Measurements from ENCODE around the gene SULF2.

Gene SULF2

DNA sequence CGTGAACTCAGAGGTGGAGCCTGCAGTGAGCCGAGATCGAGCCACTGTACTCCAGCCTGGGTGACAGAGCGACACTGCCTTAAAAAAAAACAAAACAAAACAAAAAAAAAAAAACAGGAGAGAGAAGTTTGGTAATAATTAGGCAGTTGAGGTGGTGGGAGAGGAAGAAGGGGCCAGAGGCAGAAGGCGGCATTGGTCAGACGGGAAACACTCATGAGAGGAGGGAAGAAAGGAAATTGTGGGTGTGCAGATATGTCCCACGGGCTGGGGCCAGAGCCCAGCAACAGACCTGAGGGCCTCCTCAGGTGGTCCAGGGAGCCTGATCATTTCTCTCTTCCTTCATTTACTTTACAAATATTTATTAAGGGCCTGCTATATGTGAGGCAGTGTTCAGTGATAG, 20.0 kb downstream of the SULF2 start:
- in situ Hi-C loops (cut with HindIII; ENCODE audit: low sequenced_read_pairs): no loop called here

GRCh38 chr20:47764154-47764733, 21.0 kb downstream of the SULF2 start:
- in situ Hi-C loops (cut with HindIII; ENCODE audit: low sequenced_read_pairs): no loop called here

DNA sequence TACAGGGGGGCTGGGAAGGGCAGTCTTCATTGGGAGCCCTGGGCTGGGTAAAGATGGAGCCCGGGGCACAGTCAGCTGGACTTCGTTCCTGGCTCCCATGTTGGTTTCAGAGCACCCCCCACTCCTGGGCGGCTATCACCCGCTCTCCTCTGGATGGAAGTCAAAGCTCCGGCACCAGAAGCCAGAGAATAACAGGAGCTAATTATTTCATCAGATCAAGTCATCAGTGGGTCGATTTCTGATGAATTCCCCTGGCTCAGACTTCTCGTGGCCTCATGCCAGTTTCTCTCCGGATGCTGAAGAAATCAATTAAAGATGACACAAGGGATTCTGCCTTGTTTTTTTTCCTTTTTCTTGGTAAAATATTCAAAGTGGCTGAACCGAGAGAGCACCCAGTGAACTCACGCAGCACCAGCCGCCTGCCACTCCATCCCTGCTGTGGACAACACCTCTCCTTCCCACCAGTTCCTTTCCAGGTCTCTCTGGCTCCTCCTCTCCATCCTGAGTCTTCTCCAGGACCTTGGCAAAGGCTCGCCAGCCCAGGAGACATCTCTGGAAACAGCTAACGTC, 22.5 kb downstream of the SULF2 start:
- in situ Hi-C loops (cut with HindIII; ENCODE audit: low sequenced_read_pairs): no loop called here

GRCh38 chr20:47761482-47762047, 23.7 kb downstream of the SULF2 start:
- in situ Hi-C loops (cut with HindIII; ENCODE audit: low sequenced_read_pairs): no loop called here

DNA sequence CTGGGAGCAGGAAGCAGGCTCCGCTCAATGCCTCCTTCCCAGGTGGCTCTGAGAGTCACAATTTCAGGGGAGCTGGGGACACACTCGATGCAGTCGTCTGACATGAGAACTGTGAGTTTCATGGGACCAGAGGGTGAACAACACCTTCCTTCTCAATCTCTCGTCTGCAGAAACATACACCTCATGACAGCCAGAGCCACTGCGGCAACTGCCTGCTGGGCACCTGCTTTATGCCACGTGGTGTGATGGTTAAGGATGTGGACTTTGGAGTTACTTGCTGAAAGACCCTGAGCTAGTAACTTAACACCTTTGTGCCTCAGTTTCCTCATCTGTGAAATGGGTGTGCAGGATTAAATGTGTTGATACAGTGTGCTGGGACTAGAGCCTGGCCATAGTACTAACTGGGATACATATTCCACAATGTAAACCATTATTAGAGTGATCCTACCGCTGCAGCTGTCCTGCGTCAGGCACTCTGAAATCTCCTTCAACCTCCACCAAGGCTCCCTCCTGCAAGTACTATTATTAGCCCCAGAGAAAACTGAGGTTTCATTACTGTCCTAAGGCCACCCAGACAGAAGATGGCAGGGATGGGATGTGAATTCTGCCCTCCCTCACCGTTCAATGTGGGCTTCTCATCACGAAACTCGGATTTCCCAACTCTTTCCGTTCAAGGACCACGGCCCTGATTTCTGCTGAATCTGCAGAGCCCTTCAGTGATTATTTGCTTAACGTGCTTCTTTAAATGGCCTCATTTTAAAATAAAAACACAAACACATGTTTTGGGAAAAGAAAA, 24.4 kb downstream of the SULF2 start:
- in situ Hi-C loops (cut with HindIII; ENCODE audit: low sequenced_read_pairs): no loop called here

DNA sequence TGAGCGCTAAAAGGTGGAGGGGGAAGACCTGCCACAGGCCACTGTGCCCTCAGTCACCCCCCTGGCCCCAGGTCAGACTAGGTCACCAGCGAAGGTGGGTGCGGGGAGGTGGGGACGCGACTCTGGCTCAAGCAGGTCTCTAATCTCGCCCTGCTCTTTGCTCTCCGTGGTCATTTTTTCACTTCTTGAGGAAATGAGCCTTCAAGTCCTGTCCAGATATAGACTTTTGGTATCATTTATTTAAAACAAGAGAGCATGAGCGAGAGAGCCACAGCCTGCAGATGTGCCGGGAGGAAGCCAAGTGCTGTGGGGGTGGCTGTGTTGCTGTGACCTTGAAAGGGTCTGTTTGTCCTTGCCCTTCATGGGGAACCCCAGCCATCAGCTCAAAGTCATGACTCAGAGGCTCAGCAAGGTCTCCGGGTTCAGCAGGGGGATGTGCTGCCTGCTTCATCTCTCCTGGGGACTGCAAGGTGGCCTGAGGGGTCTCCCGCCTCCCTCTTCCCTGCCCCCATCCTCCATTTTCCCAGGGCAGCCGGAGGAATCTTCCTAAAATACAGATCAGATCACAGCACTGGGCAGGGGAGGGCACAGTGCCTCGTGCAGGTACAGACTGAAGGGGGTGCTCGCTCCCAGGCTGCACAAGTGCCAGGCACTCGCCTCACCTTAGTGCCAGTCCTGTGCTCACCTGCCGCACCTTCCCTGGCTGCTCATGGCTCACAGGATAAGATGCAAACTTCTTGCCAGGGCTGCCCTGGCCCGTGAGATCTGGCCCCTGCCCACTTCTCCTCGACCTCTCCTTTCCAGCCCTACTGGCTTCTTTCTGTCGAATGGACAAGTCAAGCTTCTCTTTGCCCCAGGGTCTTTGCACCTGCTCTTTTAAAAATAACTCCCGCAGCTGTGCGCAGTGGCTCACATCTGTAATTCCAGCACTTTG, 26.5 kb downstream of the SULF2 start:
- in situ Hi-C loops (cut with HindIII; ENCODE audit: low sequenced_read_pairs): loop anchor here (10.0 kb wide), 1 partner anchor 54 kb away; no protein-coding TSS in a partner anchor

DNA sequence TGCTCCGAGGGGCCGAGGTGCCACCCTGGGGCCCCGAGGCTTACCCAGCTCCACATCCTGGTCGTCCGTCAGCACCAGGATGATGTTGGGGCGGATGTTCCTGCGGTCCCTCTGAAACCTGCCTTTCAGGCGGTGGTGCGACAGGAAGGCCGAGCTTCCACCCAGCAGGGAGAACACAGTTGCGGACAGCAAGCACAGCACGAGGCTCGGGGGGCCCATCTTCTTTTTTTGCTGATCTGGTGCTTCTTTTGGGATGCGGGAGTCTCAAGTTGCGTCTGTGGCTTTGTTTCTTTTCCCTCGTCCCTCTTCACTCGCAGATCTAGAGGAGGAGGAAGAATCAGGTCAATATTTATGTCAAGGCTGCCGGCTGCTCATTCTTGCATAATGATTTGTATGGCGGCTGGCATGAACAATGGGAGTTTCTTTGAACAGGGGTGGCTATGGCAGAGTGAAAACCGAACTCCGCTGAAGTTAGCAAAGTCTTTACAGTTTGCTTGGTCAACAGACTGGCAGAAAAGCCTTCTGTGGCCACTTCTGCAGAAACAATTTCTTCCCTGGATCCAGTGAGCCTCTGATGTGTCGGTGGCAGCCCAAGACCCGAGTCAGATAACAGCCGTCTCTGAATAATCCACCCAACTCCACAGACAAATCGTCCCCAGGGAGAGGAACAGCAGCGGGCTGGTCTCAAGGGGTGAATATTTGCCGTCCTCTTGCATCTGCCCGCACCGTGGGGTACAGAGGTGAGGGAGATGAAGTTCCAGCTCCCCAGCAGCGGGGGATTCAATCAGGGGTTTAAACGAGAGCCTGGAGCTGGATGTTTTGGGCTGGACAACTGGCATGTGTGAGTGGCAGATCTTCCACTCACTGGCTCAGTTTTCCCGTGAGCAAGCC, 27.9 kb downstream of the SULF2 start:
- in situ Hi-C loops (cut with HindIII; ENCODE audit: low sequenced_read_pairs): loop anchor here (10.0 kb wide), 1 partner anchor 53 kb away; no protein-coding TSS in a partner anchor

DNA sequence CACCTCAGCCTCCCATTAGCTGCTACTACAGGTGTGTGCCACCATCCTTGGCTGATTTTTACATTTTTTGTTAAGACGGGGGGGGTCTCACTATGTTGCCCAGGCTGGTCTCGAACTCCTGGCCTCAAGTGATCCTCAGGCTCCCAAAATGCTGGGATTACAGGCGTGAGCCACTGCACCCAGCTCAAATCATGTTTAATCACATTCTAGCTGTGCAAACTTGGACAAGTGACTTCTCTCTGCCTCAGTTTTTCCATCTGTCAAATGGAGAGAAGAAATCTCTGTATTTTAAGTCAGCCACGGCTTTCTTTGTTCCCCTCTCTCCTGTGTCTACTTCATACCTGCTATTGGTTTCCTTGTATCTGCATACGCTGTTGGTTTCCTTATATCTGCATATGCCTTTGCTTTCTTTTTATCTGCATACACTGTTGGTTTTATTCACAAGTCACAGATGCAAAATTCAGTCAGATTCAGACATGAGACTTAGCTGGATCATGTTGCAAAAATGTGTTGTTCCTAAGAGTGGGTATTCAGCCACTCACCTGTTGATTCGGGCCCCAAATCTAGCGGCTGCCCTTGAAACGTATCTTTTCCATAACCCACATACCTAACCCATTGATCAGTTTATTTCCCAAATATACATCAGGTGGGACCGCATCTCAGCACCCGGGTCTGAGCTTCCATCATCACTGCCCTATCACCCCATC, 30.2 kb downstream of the SULF2 start:
- in situ Hi-C loops (cut with HindIII; ENCODE audit: low sequenced_read_pairs): loop anchor here (10.0 kb wide), 1 partner anchor 50 kb away; no protein-coding TSS in a partner anchor

- in situ Hi-C loops (cut with HindIII; ENCODE audit: low sequenced_read_pairs): loop anchor here (10.0 kb wide), 1 partner anchor 50 kb away; no protein-coding TSS in a partner anchor
Observed at GRCh38 chr20:47754388-47754715, 30.9 kb downstream of the SULF2 start.

GRCh38 chr20:47753576-47754387, 31.5 kb downstream of the SULF2 start:
- in situ Hi-C loops (cut with HindIII; ENCODE audit: low sequenced_read_pairs): loop anchor here (10.0 kb wide), 1 partner anchor 49 kb away; no protein-coding TSS in a partner anchor

DNA sequence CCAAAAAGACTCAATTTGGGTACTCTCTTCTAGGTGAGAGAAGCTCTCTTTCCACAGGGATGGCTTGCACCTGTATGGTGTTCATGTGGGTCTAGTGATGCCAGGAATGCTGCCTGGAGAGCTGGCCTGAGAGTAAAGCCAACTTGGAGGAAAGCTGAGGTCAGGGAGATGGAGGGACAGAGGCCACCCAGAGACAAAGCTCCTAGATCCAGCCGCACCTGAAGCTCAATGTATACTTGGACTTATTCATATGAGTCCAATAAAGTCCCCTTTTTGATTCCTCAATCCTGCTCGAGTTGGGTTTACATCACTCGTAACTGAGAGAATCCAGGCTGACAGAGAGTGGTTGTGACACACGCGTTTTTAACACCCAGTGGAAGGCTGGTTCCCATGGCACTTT, 33.8 kb downstream of the SULF2 start:
- in situ Hi-C loops (cut with HindIII; ENCODE audit: low sequenced_read_pairs): loop anchor here (10.0 kb wide), 1 partner anchor 47 kb away; no protein-coding TSS in a partner anchor

DNA sequence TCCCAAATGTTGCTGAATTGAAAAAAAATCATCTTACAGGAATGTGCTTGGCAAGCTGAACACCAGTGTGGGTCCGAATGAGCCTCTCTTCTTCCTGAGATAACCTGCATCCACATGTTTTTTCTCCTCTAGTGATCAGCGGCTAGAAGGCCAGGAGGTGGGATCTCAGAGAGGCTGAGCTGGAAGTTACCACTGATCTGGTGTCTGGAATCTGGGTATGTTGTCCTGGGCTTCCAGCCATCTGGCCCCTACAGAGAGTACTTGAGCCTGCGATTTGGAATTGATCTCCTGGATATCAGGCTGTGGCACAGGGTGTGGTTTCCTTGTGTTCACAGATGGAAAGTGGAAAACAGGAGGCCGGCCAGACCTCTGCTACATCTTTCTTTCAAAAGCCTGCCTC, 35.9 kb downstream of the SULF2 start:
- in situ Hi-C loops (cut with HindIII; ENCODE audit: low sequenced_read_pairs): no loop called here

DNA sequence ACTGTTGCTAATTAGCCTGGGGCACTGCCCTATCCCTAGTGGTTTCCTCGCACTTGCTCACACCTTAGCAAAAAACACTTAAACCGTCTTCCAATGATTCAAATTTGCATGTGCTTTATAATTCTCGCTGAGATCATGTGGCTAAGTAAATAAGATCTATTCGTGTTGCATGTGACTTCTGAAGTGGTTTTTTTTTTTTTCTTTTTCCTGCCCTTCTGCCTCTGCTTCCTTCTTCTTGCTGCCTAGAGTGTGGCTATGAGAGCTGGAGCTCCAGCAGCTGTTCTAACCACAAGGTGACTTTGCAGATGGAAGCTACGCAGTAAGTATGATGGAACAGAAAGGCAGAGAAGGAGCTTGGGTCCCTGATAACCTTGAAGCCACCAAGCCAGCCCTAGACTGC, 36.5 kb downstream of the SULF2 start:
- in situ Hi-C loops (cut with HindIII; ENCODE audit: low sequenced_read_pairs): no loop called here

DNA sequence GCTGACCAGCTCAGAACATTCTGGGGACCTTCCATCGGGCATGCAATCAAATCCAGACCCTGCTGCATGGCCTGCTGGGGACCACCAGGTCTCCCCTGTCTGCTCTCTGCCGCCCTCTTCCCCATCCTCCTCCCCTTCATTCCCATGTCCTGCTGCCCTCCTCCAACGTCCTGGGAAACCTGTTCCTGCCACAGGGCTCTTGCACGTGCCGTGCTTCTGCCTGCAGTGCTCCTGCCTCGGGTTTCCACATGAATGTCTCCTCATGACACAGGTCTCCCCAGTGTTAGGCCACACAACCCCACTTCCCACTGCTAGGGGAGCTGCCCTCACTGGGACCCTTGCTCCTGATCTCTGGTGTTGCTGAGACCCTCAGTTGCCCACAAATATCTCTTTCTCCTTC, 37.2 kb downstream of the SULF2 start:
- in situ Hi-C loops (cut with HindIII; ENCODE audit: low sequenced_read_pairs): no loop called here

DNA sequence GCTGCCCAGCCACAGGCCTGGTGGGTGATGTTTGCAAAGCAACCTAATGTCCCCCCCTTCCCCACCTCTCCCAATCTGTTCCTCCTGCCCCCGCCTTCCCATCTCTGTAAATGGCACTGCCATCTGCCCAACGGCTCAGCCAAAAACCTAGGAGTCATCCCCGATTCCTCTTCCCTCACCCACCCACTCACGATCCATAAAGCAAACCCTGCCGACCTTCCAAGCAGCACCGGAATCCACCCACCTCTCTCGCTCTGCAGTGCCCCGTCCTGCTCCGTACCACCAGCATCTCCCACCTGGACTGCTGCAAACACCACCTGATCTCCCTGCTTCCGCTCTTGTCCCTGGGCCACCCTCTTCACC, 37.6 kb downstream of the SULF2 start:
- in situ Hi-C loops (cut with HindIII; ENCODE audit: low sequenced_read_pairs): no loop called here

- in situ Hi-C loops (cut with HindIII; ENCODE audit: low sequenced_read_pairs): no loop called here
Observed at GRCh38 chr20:47744803-47745202, 40.5 kb downstream of the SULF2 start.

- in situ Hi-C loops (cut with HindIII; ENCODE audit: low sequenced_read_pairs): no loop called here
Observed at GRCh38 chr20:47743671-47744070, 41.6 kb downstream of the SULF2 start.
